ENCODE results near the gene TFB1M.
A peak's percentile ranks its signal among the peaks of the same experiment; 100 is the strongest.
"Not testable (repeated sequence)": the region's sequence is repeated elsewhere in the genome, so short reads cannot be mapped to it uniquely, and the experiment has no call there.

The TFB1M gene

GRCh38 chr6:155330133-155330734 lies 15.9 kb upstream of the TFB1M start:
- DNase-seq (ENCODE audit: low spot score) (no peak), FAIRE-seq (no peak)

GRCh38 chr6:155329460-155330132 lies 15.3 kb upstream of the TFB1M start:
- DNase-seq (ENCODE audit: low spot score), result no peak
- no peak for FAIRE-seq

- peak; percentile 17 for FAIRE-seq
Observed at GRCh38 chr6:155328539-155329459, 14.5 kb upstream of the TFB1M start.

GRCh38 chr6:155328074-155328538 lies 13.8 kb upstream of the TFB1M start:
- DNase-seq (ENCODE audit: low spot score) (no peak), FAIRE-seq (no peak)

More at GRCh38 chr6:155328539-155329459, 14.5 kb upstream of the TFB1M start:
- DNase-seq (ENCODE audit: low spot score), result no peak

- DNase-seq (ENCODE audit: low spot score) (peak; percentile 37), FAIRE-seq (no peak)
Observed at GRCh38 chr6:155327326-155328073, 13.2 kb upstream of the TFB1M start.

- DNase-seq (ENCODE audit: low spot score), result no peak
- FAIRE-seq, result no peak
Observed at GRCh38 chr6:155325700-155326516, 11.6 kb upstream of the TFB1M start.

GRCh38 chr6:155324993-155325392 lies 10.7 kb upstream of the TFB1M start:
- DNase-seq (ENCODE audit: low spot score) (no peak), FAIRE-seq (no peak)

GRCh38 chr6:155324172-155324571 lies 9.9 kb upstream of the TFB1M start:
- FAIRE-seq (no peak), DNase-seq (ENCODE audit: low spot score) (no peak)

- DNase-seq (ENCODE audit: low spot score) (no peak), FAIRE-seq (no peak)
Observed at GRCh38 chr6:155319902-155320301, 5.6 kb upstream of the TFB1M start.

GRCh38 chr6:155317186-155317585 lies 2.9 kb upstream of the TFB1M start:
- FAIRE-seq (no peak), DNase-seq (ENCODE audit: low spot score) (no peak)

GRCh38 chr6:155316419-155316818 lies 2.1 kb upstream of the TFB1M start:
- DNase-seq (ENCODE audit: low spot score), result no peak
- FAIRE-seq, result no peak

- FAIRE-seq (no peak), DNase-seq (ENCODE audit: low spot score) (no peak)
Observed at GRCh38 chr6:155315516-155315871, 1.2 kb upstream of the TFB1M start.

- FAIRE-seq (peak; percentile 48), DNase-seq (ENCODE audit: low spot score) (peak; percentile 60)
Observed at GRCh38 chr6:155314773-155315515, 660 bp upstream of the TFB1M start.

GRCh38 chr6:155313602-155314091 lies 637 bp downstream of the TFB1M start:
- FAIRE-seq (no peak), DNase-seq (ENCODE audit: low spot score) (no peak)

GRCh38 chr6:155312950-155313349 lies 1.3 kb downstream of the TFB1M start:
- not testable (repeated sequence) for FAIRE-seq; DNase-seq (ENCODE audit: low spot score)

- no peak for FAIRE-seq
- DNase-seq (ENCODE audit: low spot score), result no peak
Observed at GRCh38 chr6:155311583-155311982, 2.7 kb downstream of the TFB1M start.

- DNase-seq (ENCODE audit: low spot score) (no peak), FAIRE-seq (no peak)
Observed at GRCh38 chr6:155311086-155311485, 3.2 kb downstream of the TFB1M start.

- DNase-seq (ENCODE audit: low spot score), result no peak
- FAIRE-seq, result no peak
Observed at GRCh38 chr6:155310596-155310995, 3.7 kb downstream of the TFB1M start.

GRCh38 chr6:155309150-155309549 lies 5.1 kb downstream of the TFB1M start:
- no peak for FAIRE-seq
- no peak for DNase-seq (ENCODE audit: low spot score)

GRCh38 chr6:155306958-155307357 lies 7.3 kb downstream of the TFB1M start:
- no peak for DNase-seq (ENCODE audit: low spot score)
- FAIRE-seq, result no peak

All from urothelium cell line (cell line).